Measurements from ENCODE around the gene MGST2. TPM values are rescaled to one million over a fixed set of nuclear protein-coding genes. Genes with fewer than 3 reads are reported as not detected.
A peak's percentile ranks its signal among the peaks of the same experiment; 100 is the strongest.
"Not testable (repeated sequence)": the region's sequence is repeated elsewhere in the genome, so short reads cannot be mapped to it uniquely, and the experiment has no call there.

MGST2 gene
- total RNA-seq, 6 experiments from 2014 or later, result 105 to 125 (median 114) TPM

GRCh38 chr4:139629436-139630125, 36.0 kb upstream of the MGST2 start:
- no peaks in the 10 kb centered on the region for H3K27me3 ChIP-seq
- no peak overlapping the region for H3K4me3 ChIP-seq
- no peaks in the 10 kb centered on the region for H3K4me1 ChIP-seq
- no peak for TF ChIP-seq POLR2A (IDR thresholded peaks at IDR 0.05)
- intact Hi-C loops (cut with DNase I), result no loop called here
- 65% methylated on average over 3 of the region's 3 CpGs for WGBS (ENCODE audit: insufficient coverage, low coverage, low lambda C conversion rate, missing lambda C conversion rate)
- no peaks in the 10 kb centered on the region for H3K9me3 ChIP-seq
- no peaks in the 10 kb centered on the region for H3K36me3 ChIP-seq
- DNase-seq (no peak), ATAC-seq (peak in 3 of 4 donors; percentile 14 to 51 (median 39))
- H3K27ac ChIP-seq, result no peak overlapping the region

- H3K27ac ChIP-seq, result no peak overlapping the region
- intact Hi-C loops (cut with DNase I), result no loop called here
- no peak for TF ChIP-seq CTCF (IDR thresholded peaks at IDR 0.05)
- TF ChIP-seq POLR2A (IDR thresholded peaks at IDR 0.05), result no peak
- DNase-seq (no peak), ATAC-seq (no peak)
- H3K4me1 ChIP-seq, result no peaks in the 10 kb centered on the region
- no peaks in the 10 kb centered on the region for H3K9me3 ChIP-seq
- no peaks in the 10 kb centered on the region for H3K27me3 ChIP-seq
- H3K4me3 ChIP-seq, result no peak overlapping the region
- no peaks in the 10 kb centered on the region for H3K36me3 ChIP-seq
- WGBS (ENCODE audit: insufficient coverage, low coverage, low lambda C conversion rate, missing lambda C conversion rate), result 100% methylated on average over 1 of the region's 1 CpG
Observed at GRCh38 chr4:139630126-139630495, 35.5 kb upstream of the MGST2 start.

GRCh38 chr4:139630991-139631390, 34.6 kb upstream of the MGST2 start:
- DNase-seq (no peak), ATAC-seq (peak in 2 of 4 donors; percentile 44 to 54)
- H3K27ac ChIP-seq, result no peak overlapping the region
- no peak for TF ChIP-seq CTCF (IDR thresholded peaks at IDR 0.05)
- no peak for TF ChIP-seq POLR2A (IDR thresholded peaks at IDR 0.05)
- no peak overlapping the region for H3K4me3 ChIP-seq
- intact Hi-C loops (cut with DNase I), result no loop called here
- H3K4me1 ChIP-seq, result no peaks in the 10 kb centered on the region
- H3K36me3 ChIP-seq, result no peaks in the 10 kb centered on the region
- H3K27me3 ChIP-seq, result no peaks in the 10 kb centered on the region
- H3K9me3 ChIP-seq, result no peaks in the 10 kb centered on the region
- WGBS (ENCODE audit: insufficient coverage, low coverage, low lambda C conversion rate, missing lambda C conversion rate), result 65% methylated on average over 5 of the region's 5 CpGs

- H3K27ac ChIP-seq, result no peak overlapping the region
- no peaks in the 10 kb centered on the region for H3K9me3 ChIP-seq
- H3K4me3 ChIP-seq, result no peak overlapping the region
- DNase-seq, result no peak
- H3K27me3 ChIP-seq, result no peaks in the 10 kb centered on the region
- TF ChIP-seq POLR2A (IDR thresholded peaks at IDR 0.05) (no peak), CTCF (IDR thresholded peaks at IDR 0.05) (no peak)
- no peaks in the 10 kb centered on the region for H3K4me1 ChIP-seq
- 85% methylated on average over 1 of the region's 1 CpG for WGBS (ENCODE audit: insufficient coverage, low coverage, low lambda C conversion rate, missing lambda C conversion rate)
- intact Hi-C loops (cut with DNase I), result no loop called here
- H3K36me3 ChIP-seq, result no peaks in the 10 kb centered on the region
- ATAC-seq, result no peak
Observed at GRCh38 chr4:139631791-139632190, 33.8 kb upstream of the MGST2 start.

- Histone ChIP-seq H3K27ac (peak overlapping the region; percentile 47 to 80 (median 48)), H3K4me3 (peak overlapping the region in 2 of 3 donors; percentile 26 to 31)
- intact Hi-C loops (cut with DNase I); H3K9me3 ChIP-seq; H3K27me3 ChIP-seq; DNase-seq; H3K4me1 ChIP-seq; H3K36me3 ChIP-seq: not testable (repeated sequence)
- peak; percentile 22 to 52 (median 50) for ATAC-seq
- WGBS (ENCODE audit: insufficient coverage, low coverage, low lambda C conversion rate, missing lambda C conversion rate), result 66% methylated on average over 5 of the region's 5 CpGs
Observed at GRCh38 chr4:139632739-139633138, 32.9 kb upstream of the MGST2 start.

Data from right lobe of liver (tissue), 6 donors.